GM12878 (cell line): Measurements from ENCODE around the gene PRMT7.

ENCODE experiments used
- BHLHE40 ChIP-seq, 2 experiments: fragments of 450-650 bp in 1 of 2; IDR thresholded peaks; 2 replicates each; pipeline ENCODE4 v1.6.1; 2011 to 2017; ENCODE audit warnings: low read depth in 2 of 2, borderline replicate concordance in 1 of 2, improper control_type of control experiment in 1 of 2, low read length in 1 of 2, mild to moderate bottlenecking in 1 of 2
- DPF2 ChIP-seq: fragments of 450-650 bp; IDR thresholded peaks from 2 replicates; pipeline ENCODE4 v1.6.1; 2017; ENCODE audit warnings: mild to moderate bottlenecking
- EZH2 ChIP-seq: IDR thresholded peaks from 2 replicates; pipeline ENCODE4 v1.6.1; 2012; ENCODE audit warnings: low read depth, mild to moderate bottlenecking, control low read depth, inconsistent platforms, low read length, borderline replicate concordance; ENCODE audit not compliant: control insufficient read depth
- MYC ChIP-seq: IDR thresholded peaks from 2 replicates; pipeline ENCODE4 v1.6.1; 2011; ENCODE audit warnings: mild to moderate bottlenecking, low read length, moderate library complexity, inconsistent platforms; ENCODE audit not compliant: insufficient read depth, insufficient replicate concordance, insufficient read length, severe bottlenecking
- ZBED1 ChIP-seq: IDR thresholded peaks from 2 replicates; pipeline ENCODE4 v1.6.1; 2016; ENCODE audit warnings: borderline replicate concordance

DNA sequence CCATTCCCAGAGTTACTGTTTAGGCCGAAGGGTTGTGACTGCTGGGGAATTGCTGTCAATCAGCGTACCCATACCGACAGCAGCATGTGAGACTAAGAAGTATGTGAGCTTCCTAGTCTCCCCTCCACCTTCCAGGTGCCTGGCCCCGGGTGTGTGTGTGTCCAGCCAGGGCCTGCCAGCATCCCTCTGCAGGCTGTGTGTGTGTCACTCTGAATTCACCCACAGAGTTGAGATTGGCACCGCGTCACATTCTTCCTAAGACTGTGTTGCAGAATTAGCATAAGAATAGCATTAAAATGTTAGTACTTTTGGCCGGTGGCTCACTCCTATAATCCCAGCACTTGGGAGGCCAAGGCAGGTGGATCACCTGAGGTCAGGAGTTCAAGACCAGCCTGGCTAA, 31.8 kb downstream of the PRMT7 start:
- TF ChIP-seq MYC (no peak), BHLHE40 (IDR thresholded peaks at IDR 0.05; ENCODE audit: borderline replicate concordance in 1 of 2, low read depth in 2 of 2, low read length in 1 of 2) (no peak), EZH2 (no peak), DPF2 (no peak), ZBED1 (no peak)
